ENCODE data around the gene PIP5K1B.

Gene PIP5K1B

GRCh38 chr9:68777070-68777763, 72.2 kb downstream of the PIP5K1B start:
- DNase-seq, result no peak

- no peak for DNase-seq
Observed at GRCh38 chr9:68778635-68779034, 73.6 kb downstream of the PIP5K1B start.

GRCh38 chr9:68779558-68780379, 74.7 kb downstream of the PIP5K1B start:
- peak; percentile 88 for DNase-seq

GRCh38 chr9:68780380-68780712, 75.3 kb downstream of the PIP5K1B start:
- no peak for DNase-seq

- DNase-seq, result no peak
Observed at GRCh38 chr9:68780720-68781119, 75.7 kb downstream of the PIP5K1B start.

GRCh38 chr9:68781928-68782327, 76.9 kb downstream of the PIP5K1B start:
- DNase-seq, result no peak

GRCh38 chr9:68782546-68782945, 77.5 kb downstream of the PIP5K1B start:
- no peak for DNase-seq

GRCh38 chr9:68785965-68786364, 80.9 kb downstream of the PIP5K1B start:
- no peak for DNase-seq

- no peak for DNase-seq
Observed at GRCh38 chr9:68791169-68791568, 86.1 kb downstream of the PIP5K1B start.

- no peak for DNase-seq
Observed at GRCh38 chr9:68793605-68794343, 88.7 kb downstream of the PIP5K1B start.

GRCh38 chr9:68794898-68795297, 89.9 kb downstream of the PIP5K1B start:
- DNase-seq, result no peak

GRCh38 chr9:68795411-68795810, 90.4 kb downstream of the PIP5K1B start:
- DNase-seq, result no peak

GRCh38 chr9:68797116-68797515, 92.1 kb downstream of the PIP5K1B start:
- no peak for DNase-seq

- no peak for DNase-seq
Observed at GRCh38 chr9:68798423-68798822, 93.4 kb downstream of the PIP5K1B start.

GRCh38 chr9:68800836-68801235, 95.8 kb downstream of the PIP5K1B start:
- DNase-seq, result no peak

- DNase-seq, result no peak
Observed at GRCh38 chr9:68802525-68803015, 97.5 kb downstream of the PIP5K1B start.

GRCh38 chr9:68804911-68805889, 100.2 kb downstream of the PIP5K1B start:
- DNase-seq, result no peak

- DNase-seq, result no peak
Observed at GRCh38 chr9:68805890-68806517, 101.0 kb downstream of the PIP5K1B start.

GRCh38 chr9:68808338-68808890, 103.4 kb downstream of the PIP5K1B start:
- DNase-seq, result peak; percentile 91

GRCh38 chr9:68817079-68817875, 112.2 kb downstream of the PIP5K1B start:
- DNase-seq, result no peak

- no peak for DNase-seq
Observed at GRCh38 chr9:68819065-68819464, 114.0 kb downstream of the PIP5K1B start.
